Right lobe of liver (tissue), 4 donors: ENCODE results near the gene CDT1.

Experiments used
- CTCF ChIP-seq, 4 donors: fragments of 200-600 bp in 3 of 4; fragments of 450-650 bp in 1 of 4; IDR thresholded peaks; one replicate each; pipeline versions ENCODE4 v1.5.1 to v1.8.0; 2016 to 2022; ENCODE audit warnings: antibody characterized with exemption in 4 of 4, mild to moderate bottlenecking in 2 of 4
- POLR2A ChIP-seq: fragments of 450-650 bp; IDR thresholded peaks from one replicate; pipeline ENCODE4 v1.6.1; 2017; ENCODE audit warnings: antibody characterized with exemption, mild to moderate bottlenecking
- donor health status: DM: no; HTN: no; CAD: no.
- donor health status: DM: no; HTN: no; CAD: no.
- donor health status: DM: no; HTN: yes; CAD: no.

GRCh38 chr16:88799569-88800276, 3.9 kb upstream of the CDT1 start:
- TF ChIP-seq CTCF (IDR thresholded peaks at IDR 0.05) (no peak), POLR2A (no peak)
